Tibial artery (tissue), 4 donors: ENCODE data around the gene TP53TG5.

Experiments used
- DNase-seq, 2 donors: peaks; one replicate each; pipeline ENCODE4 v3.0.0-alpha.2; 2019
- H3K27ac ChIP-seq, 2 donors: fragments of 200-600 bp; sonication (generic) in 1 of 2; 1 replicate in 1 of 2; 2 replicates in 1 of 2; pipeline ENCODE4 v1.5.1; 2018 to 2019; ENCODE audit warnings: mild to moderate bottlenecking in 1 of 2
- H3K27me3 ChIP-seq, 2 donors: fragments of 200-600 bp; sonication (generic) in 1 of 2; one replicate each; pipeline versions ENCODE4 v1.5.1 to v1.6.0; 2016 to 2019
- H3K36me3 ChIP-seq, 3 donors: fragments of 200-600 bp; sonication (generic) in 2 of 3; one replicate each; pipeline ENCODE4 v1.5.1; 2016 to 2019; ENCODE audit warnings: mild to moderate bottlenecking in 2 of 3
- H3K4me1 ChIP-seq, 4 donors: fragments of 200-600 bp; sonication (generic) in 2 of 4; 1 replicate in 3 of 4; 2 replicates in 1 of 4; pipeline ENCODE4 v1.5.1; 2016 to 2019
- H3K4me3 ChIP-seq, 2 donors: fragments of 200-600 bp; sonication (generic) in 1 of 2; 1 replicate in 1 of 2; 2 replicates in 1 of 2; pipeline ENCODE4 v1.5.1; 2018 to 2019; ENCODE audit warnings: mild to moderate bottlenecking in 2 of 2
- H3K9me3 ChIP-seq, 3 donors: fragments of 200-600 bp; sonication (generic) in 1 of 3; one replicate each; pipeline ENCODE4 v1.5.1; 2016 to 2019
- intact Hi-C: fragments of 100-400 bp; cut with DNase I; formaldehyde crosslinking; loops from one replicate; pipeline ENCODE4 v1.15.0; 2023; ENCODE audit warnings: low total_unique reads
- TF ChIP-seq, protein P1 (sequence below), 2 experiments: fragments of 200-600 bp in 1 of 2; fragments of 450-650 bp in 1 of 2; IDR thresholded peaks; one replicate each; pipeline ENCODE4 v1.5.1; 2017 to 2019; ENCODE audit warnings: antibody characterized with exemption in 2 of 2, mild to moderate bottlenecking in 1 of 2, moderate library complexity in 1 of 2

TP53TG5 gene

DNA sequence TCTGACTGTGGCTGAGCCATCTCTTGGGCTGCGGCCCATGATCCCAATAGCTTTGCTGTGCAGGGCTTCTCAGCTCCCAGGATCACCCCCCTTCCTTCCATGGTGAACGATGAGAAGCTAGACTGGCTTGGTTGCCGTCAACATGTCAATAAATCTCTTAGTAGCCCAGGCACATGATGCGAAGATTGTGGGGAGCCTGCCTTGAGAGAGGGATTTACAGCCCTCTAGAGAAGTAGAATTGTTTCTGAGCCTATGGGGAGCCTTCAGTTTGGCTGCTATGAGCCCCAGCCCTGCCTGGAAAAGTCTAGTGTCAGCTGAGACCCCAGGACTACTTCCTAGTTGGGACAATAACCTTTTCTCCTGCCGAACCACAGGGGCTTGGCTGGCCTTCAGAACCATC, 34.5 kb upstream of the TP53TG5 start:
- peaks cover 31 to 42% (median 40%) of the 10 kb centered on the region in 3 donors for H3K36me3 ChIP-seq
- intact Hi-C loops: no loop called here
- no peaks in the 10 kb centered on the region for H3K27me3 ChIP-seq
- no peak overlapping the region for H3K4me3 ChIP-seq
- peak overlapping the region in 1 of 2 donors; percentile 99 for H3K27ac ChIP-seq
- no peak for DNase-seq
- H3K4me1 ChIP-seq: peaks cover 0 to 59% (median 41%) of the 10 kb centered on the region in 4 donors
- H3K9me3 ChIP-seq: no peaks in the 10 kb centered on the region
- TF ChIP-seq, protein P1, sequence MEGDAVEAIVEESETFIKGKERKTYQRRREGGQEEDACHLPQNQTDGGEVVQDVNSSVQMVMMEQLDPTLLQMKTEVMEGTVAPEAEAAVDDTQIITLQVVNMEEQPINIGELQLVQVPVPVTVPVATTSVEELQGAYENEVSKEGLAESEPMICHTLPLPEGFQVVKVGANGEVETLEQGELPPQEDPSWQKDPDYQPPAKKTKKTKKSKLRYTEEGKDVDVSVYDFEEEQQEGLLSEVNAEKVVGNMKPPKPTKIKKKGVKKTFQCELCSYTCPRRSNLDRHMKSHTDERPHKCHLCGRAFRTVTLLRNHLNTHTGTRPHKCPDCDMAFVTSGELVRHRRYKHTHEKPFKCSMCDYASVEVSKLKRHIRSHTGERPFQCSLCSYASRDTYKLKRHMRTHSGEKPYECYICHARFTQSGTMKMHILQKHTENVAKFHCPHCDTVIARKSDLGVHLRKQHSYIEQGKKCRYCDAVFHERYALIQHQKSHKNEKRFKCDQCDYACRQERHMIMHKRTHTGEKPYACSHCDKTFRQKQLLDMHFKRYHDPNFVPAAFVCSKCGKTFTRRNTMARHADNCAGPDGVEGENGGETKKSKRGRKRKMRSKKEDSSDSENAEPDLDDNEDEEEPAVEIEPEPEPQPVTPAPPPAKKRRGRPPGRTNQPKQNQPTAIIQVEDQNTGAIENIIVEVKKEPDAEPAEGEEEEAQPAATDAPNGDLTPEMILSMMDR (IDR thresholded peaks at IDR 0.05): no peak

GRCh38 chr20:45410887-45411286, 32.8 kb upstream of the TP53TG5 start:
- H3K27ac ChIP-seq: peak overlapping the region; percentile 13 to 99
- H3K4me3 ChIP-seq: no peak overlapping the region
- intact Hi-C loops: no loop called here
- H3K36me3 ChIP-seq: peaks cover 31 to 42% (median 40%) of the 10 kb centered on the region in 3 donors
- TF ChIP-seq, protein P1 (IDR thresholded peaks at IDR 0.05): no peak
- no peaks in the 10 kb centered on the region for H3K27me3 ChIP-seq
- H3K4me1 ChIP-seq: peaks cover 0 to 46% (median 29%) of the 10 kb centered on the region in 4 donors
- no peak for DNase-seq
- H3K9me3 ChIP-seq: no peaks in the 10 kb centered on the region

DNA sequence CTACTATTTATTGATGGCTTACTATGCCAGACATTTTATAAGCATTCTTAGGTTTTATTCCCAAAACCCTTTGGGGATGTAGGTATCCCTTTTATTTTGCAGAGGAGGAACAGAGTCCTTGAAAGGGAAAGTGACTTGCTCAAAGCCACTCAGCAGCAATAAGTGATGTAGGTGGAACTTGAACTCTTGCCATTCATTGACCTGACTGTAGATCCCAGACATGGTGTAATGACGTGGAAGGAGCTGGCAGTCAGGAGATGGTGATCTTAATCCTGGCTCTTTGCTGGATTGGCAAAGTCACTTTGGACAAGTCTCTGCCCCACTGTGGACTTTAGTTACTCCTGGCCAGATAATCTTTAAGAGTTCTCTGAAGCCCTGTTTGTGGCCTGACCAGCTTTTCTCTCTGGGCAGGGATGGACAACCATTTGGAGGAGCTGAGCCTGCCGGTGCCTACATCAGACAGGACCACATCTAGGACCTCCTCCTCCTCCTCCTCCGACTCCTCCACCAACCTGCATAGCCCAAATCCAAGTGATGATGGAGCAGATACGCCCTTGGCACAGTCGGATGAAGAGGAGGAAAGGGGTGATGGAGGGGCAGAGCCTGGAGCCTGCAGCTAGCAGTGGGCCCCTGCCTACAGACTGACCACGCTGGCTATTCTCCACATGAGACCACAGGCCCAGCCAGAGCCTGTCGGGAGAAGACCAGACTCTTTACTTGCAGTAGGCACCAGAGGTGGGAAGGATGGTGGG, 31.6 kb upstream of the TP53TG5 start:
- Histone ChIP-seq H3K27me3 (no peaks in the 10 kb centered on the region), H3K27ac (peak overlapping the region; percentile 51 to 99), H3K4me3 (peak overlapping the region in 1 of 2 donors; percentile 97), H3K4me1 (peaks cover 0 to 41% (median 28%) of the 10 kb centered on the region in 4 donors), H3K36me3 (peaks cover 31 to 42% (median 40%) of the 10 kb centered on the region in 3 donors), H3K9me3 (no peaks in the 10 kb centered on the region)
- intact Hi-C loops: loop anchor here (5.0 kb wide), 1 partner anchor 37 kb away; no protein-coding TSS in a partner anchor
- no peak for DNase-seq
- TF ChIP-seq, protein P1 (IDR thresholded peaks at IDR 0.05): no peak

DNA sequence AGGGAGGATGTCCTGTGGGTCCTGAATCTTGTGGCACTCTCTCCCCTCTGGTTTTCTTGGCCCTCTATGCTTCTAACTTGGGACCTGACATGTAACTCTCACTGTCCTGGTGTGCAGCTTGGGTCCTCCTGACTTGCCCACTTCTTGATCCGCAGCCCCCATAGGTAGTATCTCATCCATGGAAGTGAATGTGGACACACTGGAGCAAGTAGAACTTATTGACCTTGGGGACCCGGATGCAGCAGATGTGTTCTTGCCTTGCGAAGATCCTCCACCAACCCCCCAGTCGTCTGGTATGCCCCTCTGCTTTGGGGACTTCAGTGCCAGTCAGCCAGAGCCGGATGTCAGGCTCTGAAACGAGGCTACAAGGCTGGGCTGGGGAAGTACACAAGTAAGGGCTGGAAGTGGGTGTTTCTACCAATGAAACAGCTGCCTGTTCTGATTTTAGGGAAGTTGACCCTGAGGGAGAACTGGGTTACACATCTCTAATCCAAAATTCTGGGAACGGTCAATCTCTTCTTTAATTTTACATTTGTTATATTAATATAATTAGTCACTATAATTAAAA, 30.6 kb upstream of the TP53TG5 start:
- TF ChIP-seq, protein P1 (IDR thresholded peaks at IDR 0.05): no peak
- intact Hi-C loops: loop anchor here (5.0 kb wide), 1 partner anchor 36 kb away; no protein-coding TSS in a partner anchor
- Histone ChIP-seq H3K36me3 (peaks cover 31 to 42% (median 40%) of the 10 kb centered on the region in 3 donors), H3K27me3 (no peaks in the 10 kb centered on the region), H3K4me3 (peak overlapping the region; percentile 92 to 97), H3K27ac (peak overlapping the region; percentile 97 to 99), H3K9me3 (no peaks in the 10 kb centered on the region), H3K4me1 (peaks cover 0 to 46% (median 28%) of the 10 kb centered on the region in 4 donors)
- DNase-seq: peak in 1 of 2 donors; percentile 44

GRCh38 chr20:45407783-45408645, 29.9 kb upstream of the TP53TG5 start, which contains the start of gene DBNDD2:
Gene DBNDD2, plus strand, starts transcription at chr20:45408289. Its CDS starts 179 bp downstream, at chr20:45408468.
- peak; percentile 35 to 81 for DNase-seq
- Histone ChIP-seq H3K4me1 (peaks cover 0 to 46% (median 28%) of the 10 kb centered on the region in 4 donors), H3K36me3 (peaks cover 31 to 40% (median 40%) of the 10 kb centered on the region in 3 donors), H3K27ac (peak within 1 kb of the TSS; percentile 97 to 99), H3K27me3 (no peaks in the 10 kb centered on the region), H3K4me3 (peak within 1 kb of the TSS; percentile 92 to 97), H3K9me3 (no peaks in the 10 kb centered on the region)
- intact Hi-C loops: loop anchor here (5.0 kb wide), 1 partner anchor 36 kb away; no protein-coding TSS in a partner anchor
- TF ChIP-seq, protein P1 (IDR thresholded peaks at IDR 0.05): no peak
